Renal cortex interstitium (tissue), 11 donors: Measurements from ENCODE around the gene PPP2R3B. TPM values are rescaled to one million over a fixed set of nuclear protein-coding genes. Genes with fewer than 3 reads are reported as not detected.
A peak's percentile ranks its signal among the peaks of the same experiment; 100 is the strongest.
"Not testable (repeated sequence)": the region's sequence is repeated elsewhere in the genome, so short reads cannot be mapped to it uniquely, and the experiment has no call there.

Source experiments
- DNase-seq, 11 donors: peaks; one replicate each; pipeline ENCODE4 v3.0.0-alpha.2; 2013; ENCODE audit warnings: low read depth in 9 of 11, low spot score in 4 of 11; ENCODE audit errors: extremely low read depth in 1 of 11
- polyA plus RNA-seq, 3 donors: library from polyadenylated mRNA; unstranded; fragments of 120-200 nt; gene quantifications; one replicate each; pipeline ENCODE4 v1.2.1, GENCODE V29; 2013; ENCODE audit not compliant: insufficient read length in 3 of 3

PPP2R3B gene
- polyA plus RNA-seq, 3 donors, result 19.9 to 28.8 (median 24.6) TPM

DNA sequence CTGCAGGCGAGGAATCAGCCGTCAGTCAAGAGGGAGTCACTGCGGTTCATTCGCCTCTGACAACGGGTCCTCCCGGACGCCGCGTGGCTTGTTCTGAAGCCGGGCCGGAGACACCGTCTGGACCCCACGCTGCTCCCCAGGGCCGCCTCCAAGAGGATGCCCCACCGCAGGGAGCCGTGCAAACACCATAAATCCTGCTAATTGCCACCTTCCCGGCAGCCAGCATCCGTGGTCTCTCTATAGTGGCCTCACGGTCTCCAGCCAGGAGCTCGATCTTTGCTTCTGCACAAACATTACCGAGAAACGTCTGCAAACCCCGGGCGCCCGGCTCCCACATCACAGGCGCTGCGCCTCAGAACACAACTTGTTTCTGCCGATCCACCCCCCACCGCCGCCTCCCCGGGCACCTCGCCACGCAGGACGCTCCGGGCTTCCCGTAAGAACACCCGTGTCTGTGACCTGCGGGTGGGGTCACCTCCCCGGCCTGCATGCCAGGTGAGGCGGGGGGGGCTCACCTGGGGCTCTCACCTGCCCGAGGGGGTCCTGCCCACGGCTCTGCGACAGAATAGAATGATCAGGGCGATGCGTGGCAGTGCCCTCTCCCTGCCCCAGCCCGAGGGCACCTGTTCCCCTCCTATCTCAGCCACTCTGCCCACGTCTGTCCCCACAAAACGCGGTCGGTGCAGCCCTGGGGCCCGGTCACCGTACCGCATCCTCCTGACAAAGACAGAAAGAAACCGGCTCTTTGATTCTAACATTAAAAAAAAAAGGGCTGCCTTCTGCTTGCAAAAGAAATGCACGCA is 32.4 kb upstream of the PPP2R3B start:
- DNase-seq, result no peak

DNA sequence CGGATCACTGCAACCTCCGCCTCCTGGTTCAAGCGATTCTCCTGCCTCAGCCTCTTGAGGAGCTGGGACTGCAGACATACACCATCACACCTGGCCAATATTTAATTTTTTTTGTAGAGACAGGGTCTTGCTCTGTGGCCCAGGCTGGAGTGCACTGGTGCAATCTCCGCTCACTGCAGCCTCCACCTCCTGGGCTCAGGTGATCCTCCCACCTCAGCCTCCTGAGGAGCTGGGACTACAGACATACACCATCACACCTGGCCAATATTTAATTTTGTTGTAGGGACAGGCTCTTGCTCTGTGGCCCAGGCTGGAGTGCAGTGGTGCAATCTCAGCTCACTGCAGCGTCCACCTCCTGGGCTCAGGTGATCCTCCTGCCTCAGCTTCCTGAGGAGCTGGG is 28.8 kb upstream of the PPP2R3B start:
- not testable (repeated sequence) for DNase-seq

DNA sequence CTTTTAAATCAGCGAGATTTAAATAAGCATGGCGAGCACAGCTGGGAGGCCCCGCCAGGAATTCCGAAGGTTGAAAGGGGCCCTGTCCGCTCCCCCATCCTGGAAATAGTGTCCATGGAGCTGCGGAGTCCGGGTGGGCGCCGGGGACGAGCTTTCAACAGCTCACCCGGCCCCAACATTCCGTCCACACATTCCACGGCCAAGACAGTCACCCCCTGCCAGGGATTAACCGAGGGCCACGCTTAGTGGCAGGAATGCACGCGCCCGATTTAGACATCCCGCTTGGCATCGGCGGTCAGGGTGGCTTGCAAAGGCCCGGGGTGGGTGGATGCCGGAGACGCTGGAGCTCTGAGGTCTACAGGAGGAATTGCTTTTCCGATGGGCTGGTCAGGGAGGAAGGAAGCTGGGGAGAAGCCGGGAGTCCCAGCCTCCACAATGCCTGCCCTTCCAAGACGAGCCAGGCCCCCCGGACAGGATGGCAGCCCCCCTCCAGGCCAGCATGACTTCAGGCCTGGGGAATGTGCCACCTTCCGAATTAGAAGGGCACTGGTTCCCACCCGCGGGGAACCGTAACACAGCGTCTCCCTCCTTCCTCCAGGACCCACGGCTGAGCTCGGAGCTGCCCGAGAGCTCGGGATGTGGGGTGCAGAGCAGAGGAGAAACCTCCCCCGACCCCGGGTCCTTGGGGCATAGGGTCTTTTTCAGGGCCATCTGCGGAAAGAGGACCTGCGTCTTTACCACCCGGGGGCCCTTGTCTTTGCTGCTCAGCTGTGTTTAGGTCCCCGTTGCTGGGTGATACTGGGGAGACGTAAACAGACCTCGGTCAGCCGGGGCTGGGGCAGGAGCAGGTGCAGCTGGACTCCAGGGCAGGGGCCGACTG is 26.9 kb upstream of the PPP2R3B start:
- peak in 1 of 11 donors; percentile 22 for DNase-seq

DNA sequence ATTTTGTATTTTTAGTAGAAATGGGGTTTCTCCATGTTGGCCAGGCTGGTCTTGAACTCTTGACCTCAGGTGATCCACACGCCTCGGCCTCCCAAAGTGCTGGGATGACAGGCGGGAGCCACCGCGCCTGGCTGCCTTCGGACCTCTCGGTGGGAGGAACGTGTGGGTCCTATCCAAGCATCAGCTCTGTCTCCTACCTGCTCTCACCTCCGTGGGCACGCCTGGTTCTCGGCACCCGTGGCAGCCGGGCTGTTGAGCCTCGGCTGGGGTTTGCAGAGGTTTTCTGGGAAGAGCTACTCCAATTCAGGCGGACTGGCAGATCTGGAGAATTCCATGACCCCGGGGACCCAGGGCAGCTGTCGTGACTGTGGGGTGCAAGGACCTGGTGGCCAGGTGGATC is 23.6 kb upstream of the PPP2R3B start:
- DNase-seq, result no peak

DNA sequence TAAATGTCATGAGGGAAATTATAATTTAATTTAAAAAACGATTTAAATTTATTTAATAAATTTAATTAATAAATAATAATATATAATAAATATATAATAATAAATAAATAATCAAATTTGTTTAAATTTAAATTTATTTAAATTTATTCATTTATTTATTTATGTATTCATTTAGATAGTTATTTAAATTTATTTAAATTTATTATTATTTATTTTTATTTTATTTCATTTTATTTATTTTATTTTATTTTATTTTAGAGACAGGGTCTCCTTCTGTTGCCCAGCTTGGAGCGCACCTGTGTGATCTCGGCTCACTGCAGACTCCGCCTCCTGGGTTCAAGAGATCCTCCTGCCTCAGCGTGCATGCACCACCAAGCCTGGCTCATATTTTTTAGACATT is 18.4 kb upstream of the PPP2R3B start:
- no peak for DNase-seq

DNA sequence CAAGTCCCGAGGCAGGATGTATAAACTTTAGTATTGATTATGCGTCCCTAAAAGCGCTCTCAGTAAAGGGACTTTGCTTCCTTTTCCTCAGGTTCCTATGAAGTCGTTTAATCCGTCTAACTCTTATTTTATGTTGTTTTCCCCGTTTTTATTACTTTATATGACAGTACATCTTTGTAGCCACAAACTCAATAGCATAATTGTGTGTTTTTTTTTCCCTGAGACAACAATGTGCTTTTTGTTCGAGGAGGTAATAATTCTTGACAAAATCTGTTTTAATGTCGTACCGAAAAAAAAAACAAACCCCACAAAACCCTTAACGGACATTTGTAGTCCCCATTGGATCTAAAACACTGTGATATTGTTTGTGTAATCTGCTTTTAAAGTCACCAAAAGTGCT is 17.9 kb upstream of the PPP2R3B start:
- no peak for DNase-seq

DNA sequence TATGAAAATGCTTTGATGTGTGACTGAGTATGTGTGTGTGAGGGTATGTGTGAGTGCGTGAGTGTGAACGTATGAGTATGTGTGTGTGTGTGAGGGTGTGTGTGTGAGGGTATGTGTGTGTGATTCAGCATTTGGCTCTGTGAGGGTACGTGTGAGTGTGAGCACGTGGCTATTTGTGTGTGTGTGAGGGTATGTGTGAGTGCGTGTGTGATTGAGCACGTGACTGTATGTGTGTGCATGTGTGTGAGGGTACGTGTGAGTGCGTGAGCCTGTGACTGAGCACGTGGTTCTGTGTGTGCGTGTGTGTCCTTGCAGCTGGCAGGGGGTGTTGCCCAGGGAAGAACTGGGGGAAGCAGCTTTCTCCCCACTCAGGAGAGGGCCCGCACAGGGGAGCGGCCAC is 16.1 kb upstream of the PPP2R3B start:
- DNase-seq, result no peak

DNA sequence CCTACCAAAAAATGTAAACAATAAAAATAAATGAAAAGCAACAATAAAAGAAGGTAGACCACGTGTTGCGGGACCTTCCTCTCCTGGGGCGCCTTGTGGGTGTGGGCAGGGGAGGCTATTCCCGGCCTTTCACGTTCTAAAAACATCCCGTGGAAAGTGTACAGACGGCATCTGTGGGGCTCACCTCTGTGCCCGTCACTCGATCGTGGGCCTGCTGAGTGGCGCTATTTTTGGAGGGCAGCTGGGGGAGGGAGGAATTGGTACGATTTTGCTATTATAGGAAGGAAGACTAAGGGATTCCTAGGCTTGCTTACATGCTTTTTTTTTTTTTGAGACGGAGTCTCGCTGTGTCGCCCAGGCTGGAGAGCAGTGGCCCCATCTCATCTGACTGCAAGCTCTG is 13.6 kb upstream of the PPP2R3B start:
- no peak for DNase-seq

DNA sequence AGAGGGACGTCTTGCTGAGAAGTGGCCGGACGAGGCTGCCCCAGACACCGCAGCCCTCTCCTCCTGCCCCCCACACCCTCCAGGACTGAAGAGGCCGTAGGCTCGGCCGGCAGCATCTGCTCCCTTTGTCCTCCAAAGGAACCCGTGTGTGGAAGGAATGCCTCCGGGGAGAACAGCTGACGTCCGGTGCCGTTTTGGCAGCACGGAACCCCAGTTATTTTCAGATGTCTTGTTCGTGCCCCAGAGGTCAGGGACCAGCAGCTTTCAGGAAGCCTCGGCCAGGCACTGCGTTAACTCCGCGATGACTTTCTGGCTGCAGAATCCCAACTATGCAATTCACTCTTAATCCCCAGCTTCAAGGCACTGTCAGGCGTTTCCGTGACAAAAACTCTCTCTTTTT is 10.9 kb upstream of the PPP2R3B start:
- no peak for DNase-seq

DNA sequence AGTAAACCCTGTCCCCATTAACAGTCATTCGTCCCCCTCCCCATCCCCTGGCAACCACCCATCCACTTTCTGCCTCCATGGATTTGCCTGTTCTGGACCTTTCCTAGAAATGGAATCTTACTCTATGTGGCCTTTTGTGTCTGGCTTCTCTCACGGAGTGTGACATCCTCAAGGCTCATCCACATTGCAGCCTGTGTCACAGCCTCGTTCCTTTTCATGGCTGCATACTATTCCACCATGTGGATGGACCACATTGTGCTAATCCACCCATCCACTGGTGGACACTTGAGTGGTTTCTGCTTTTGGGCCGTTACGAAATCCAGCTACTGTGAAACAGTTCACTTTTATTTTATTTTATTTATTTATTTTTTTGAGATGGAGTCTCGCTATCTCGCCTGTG is 8.1 kb upstream of the PPP2R3B start:
- DNase-seq, result no peak

DNA sequence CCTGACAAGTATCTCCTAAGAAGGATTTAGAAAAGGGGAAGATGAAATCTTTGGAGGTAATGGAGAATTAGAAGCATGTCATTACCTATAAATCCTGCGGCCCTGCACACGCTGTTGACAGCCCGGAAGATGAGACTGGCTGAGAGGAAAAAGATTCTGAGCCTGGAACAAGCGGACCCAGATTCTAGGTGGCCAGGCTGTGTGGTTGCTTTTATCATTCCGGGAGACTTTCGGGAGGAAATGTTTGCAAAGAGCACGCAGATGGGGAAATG is 5.8 kb upstream of the PPP2R3B start:
- no peak for DNase-seq

DNA sequence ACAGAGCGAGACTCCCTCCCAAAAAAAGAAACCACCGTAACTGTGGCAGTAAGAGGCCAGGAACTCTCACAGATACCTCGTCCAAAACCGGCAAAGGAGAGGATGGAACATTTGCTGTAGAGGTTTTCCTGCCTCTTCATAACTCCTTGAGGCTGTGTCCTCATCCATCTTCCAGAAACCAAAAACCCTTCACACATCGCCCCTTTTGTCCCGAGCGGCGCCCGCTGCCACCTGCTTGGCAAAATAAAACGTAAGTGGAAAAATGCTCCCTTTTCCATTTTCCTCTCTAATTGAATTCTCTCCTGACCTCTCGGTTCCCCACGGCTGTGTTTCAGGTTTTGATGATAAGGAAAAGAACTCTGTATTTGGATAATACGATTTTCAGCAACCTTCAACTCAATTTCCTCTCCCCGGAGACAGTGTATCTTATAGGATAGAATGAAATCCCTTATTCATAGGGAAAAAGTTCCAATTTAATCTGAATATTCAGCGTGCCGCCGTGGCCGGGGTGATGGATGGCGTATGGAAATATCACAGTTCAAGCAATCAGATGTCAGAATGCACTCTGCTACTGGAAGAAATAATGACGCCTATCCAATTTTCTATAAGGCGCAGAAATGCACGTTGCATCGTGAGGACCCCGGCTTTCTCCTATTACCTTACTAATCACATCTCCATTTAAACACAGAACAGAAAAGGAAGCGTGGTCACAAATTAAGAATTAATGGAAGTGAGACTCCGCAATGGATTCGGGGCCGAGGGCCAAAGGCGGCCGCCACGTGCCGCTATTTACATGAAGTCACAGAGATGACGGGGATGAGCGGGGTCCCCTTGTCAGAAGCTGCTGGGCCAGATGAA is 5.2 kb upstream of the PPP2R3B start:
- no peak for DNase-seq

DNA sequence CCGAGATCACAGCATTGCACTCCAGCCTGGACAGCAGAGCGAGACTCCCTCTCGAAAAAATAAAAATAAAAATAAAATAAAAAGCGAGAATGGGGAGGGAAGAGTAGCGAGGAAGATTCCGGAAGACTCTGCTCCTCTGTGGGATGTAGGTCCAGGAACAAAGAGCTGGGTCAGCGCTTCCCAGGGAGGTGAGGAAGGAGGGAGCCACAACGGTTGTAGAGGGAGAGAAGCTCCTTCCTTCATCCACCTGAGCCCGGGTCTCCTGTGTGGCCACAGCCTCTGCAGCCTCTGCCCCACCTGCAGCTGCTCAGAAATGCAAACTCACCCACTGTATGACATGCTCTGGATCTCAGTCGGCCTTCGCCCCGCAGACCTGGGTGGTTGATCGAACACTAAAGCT is 3.8 kb upstream of the PPP2R3B start:
- DNase-seq, result no peak

DNA sequence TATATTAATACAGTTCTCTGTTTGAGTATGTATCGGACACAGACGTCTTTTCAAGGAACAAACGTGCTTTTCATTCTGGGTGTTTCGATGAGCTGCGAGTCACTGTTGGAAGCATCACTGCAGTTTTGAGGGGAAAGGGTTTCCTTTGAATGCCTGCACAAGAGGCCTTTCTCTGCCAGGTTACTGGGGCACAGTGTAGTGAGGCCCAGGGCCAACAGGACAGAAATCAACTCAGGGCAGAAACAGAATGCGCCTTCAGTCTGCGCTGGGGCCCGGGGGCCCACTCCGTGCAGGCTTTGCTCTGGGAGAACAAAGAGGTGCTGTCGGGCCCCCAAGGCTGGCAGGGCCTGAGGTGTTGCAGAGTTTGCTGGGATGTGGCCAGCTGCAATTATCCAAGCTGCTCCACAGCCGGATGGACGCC is 2.3 kb upstream of the PPP2R3B start:
- DNase-seq, result no peak

DNA sequence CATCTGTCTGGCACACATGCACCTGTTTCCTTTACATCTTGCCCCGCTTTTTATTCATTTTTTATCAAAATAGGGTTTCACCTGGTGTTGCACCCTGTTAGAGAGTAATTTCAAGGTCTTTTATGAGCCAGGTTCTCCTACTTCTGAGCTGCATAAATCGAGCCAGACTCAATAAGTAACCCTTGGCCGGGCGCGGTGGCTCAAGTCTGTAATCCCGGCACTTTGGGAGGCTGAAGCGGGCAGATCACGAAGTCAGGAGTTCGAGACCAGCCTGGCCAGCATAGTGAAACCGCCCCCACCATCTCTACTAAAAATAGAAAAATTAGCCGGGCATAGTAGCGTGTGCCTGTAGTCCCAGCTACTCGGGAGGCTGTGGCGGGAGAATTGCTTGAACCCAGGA is 1.0 kb upstream of the PPP2R3B start:
- DNase-seq, result no peak

DNA sequence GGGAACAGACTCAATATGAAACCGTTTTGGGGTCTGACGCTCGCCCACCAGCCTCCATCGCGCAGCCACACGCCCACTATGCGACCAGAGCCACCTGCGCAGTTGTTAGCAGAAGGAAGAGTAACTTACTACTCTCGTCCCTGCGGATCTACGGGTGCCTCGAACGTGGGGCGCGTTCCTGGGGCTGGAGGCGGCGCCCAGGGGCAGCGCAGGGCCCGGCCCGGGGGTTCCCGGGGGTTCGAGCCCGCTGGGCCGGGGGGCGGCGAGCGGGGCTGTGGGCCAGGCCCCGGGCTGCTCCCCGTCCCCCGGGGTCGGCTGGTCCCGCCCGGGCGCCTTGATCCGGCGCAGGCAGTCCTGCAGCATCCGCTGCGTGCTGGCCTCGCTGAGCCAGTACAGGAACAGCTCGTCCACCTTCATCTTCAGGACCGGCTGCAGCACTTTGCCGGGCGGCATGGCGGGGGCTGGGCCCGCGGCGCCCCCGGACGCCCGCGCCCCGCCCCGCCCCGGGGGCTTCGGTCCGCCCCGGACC is 404 bp downstream of the PPP2R3B start:
- DNase-seq, result no peak

DNA sequence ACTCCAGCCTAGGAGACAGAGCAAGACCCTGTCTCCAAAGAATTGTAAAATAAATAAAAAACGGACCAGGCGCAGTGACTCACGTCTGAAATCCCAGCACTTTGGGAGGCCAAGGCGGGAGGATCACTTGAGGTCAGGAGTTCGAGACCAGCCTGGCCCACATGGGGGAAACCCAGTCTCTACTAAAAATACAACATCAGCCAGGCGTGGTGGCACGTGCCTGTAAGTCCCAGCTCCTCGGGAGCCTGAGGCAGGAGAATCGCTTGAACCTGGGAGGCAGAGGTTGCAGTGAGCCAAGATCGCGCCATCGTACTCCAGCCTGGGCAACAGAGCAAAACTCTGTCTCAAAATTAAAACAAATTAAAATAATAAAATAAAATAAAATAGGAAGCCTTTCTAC is 971 bp downstream of the PPP2R3B start:
- DNase-seq, result not testable (repeated sequence)

DNA sequence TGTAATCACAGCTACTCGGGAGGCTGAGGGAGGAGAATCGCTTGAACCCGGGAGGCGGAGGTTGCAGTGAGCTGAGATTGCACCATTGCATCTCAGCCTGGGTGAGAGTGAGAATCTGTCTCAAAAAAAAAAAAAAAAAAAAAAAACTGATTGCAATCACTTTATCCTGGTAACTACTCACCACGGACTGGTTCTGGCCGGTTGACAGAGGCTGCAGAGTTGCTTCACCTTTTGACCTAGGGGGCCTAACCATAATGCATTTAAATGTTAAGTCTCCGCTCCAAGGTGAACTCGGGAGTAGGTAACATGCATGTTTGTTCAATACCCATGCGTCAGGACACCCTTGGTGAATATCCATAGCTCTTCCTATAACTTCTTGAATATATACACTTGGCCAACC is 1.8 kb downstream of the PPP2R3B start:
- no peak for DNase-seq

DNA sequence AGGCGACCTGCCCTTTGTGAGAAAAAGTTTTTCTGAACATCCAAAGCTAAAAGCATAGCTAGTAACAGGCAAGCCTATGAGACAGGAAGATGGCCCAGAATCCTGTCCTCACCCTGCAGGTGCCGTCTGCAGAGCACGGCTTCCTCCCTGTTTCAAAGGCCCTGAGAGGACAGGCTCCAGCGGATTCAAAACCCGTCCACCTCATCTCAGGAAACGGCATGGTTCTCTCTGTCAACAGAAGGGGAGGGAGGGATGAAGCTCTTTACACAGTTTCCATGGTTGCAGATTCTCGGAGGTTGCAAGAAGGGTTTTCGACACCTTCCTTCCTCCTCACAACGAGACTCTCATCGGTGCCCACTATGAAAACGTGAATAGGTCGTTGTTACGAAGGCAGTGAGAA is 8.3 kb downstream of the PPP2R3B start:
- no peak for DNase-seq

DNA sequence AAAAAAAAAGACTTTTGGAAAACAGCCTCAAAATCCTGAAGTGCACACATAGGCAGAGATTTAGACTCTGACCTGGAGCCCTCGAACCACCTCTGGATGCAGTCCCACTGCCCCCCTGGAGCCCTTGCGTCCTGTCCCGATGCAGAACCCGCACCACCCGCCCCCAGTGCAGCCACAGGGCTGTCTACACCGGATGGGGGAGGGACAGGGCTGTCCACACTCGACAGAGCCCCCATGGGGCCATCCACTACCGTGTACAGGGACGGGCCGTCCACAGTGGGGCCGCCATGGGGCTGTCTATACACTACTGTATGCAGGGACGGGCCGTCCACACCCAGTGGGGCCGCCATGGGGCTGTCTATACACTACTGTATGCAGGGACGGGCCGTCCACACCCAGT is 10.5 kb downstream of the PPP2R3B start:
- DNase-seq, result not testable (repeated sequence)
